HL-60/S4 treated with retinoic acid at 250 ng/mL for 4 days and 3 days (cell line): ENCODE data around the gene ARRB1.
"Not testable (repeated sequence)": the region's sequence is repeated elsewhere in the genome, so short reads cannot be mapped to it uniquely, and the experiment has no call there.

Experiments
- in situ Hi-C: fragments of 300-500 bp; cut with MboI; formaldehyde crosslinking; loops from 2 replicates; pipeline ENCODE4 v1.7.0; 2022; ENCODE audit warnings: low sequenced_read_pairs

ARRB1 gene

DNA sequence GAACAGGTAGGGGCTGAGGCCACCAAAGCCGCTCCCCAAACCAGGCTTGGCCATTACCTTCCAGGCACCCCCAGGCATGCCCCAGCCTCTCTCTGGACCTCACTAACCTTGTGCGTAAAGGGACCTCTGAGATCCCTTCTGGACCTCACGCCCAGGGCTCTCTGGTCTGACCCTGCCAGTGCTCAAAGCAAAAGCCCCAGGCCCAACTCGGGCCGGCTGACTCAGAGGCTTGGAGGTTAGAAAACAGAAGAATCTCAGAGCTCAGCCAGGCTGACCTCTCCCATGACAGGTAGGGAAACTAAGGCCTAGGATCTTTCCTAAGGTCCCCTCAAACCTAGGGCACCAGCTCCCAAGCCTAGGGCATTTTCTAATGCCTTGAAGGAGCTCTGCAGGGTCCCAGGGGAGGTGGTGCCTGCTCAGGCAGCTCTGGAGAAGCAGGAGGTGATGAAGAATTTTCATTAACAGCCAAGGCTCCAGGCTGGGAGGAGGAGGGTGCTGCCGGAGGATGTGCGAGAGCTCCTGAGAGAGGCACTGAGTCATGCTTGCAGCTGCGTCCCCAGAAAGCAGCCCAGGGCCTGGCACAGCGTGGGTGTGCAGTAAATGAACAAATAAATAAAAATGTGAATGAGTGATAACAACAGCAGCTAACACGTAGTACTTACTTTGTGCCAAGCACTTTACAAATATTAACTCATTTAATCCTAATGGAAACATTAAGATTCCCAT lies 25.6 kb downstream of the ARRB1 start:
- in situ Hi-C loops: no loop called here

DNA sequence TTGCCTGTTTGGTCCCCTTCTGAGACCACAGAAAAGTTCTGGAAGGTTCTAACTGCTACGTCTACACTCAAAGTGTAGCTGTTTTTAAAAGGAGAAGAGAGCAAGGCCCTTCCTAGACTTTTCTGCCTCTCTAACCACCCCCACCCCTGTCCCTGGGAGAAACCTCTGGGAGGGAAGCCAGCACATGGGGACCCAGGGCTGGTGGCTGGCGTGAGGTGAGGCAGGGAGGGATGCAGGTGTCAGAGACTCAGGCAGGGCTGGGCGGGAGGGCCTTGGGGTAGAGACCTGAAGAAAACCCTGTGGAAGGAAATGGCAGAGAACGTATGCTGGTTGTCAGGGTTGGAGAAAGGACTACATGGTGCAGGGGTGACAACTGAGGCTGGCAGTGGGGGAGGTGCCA lies 26.7 kb downstream of the ARRB1 start:
- in situ Hi-C loops: no loop called here

DNA sequence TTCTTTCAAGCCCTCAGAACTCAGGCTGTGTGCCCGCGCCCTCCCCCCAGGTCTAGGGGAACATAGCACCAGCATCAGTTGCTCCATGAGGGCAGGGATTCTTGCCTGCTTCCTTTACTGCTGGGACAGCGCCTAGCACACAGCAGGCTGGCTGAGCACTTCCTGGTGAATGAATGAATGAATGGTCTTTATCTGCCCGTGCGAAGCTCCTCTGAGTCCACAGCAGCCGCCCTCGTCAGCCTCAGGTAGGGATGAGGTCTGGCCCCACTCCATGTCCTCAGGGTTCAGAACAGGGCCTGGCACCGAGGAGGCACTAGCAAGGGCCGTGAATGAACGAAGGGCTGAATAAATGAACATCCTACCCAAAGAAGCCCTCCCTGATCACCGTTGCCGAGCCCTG lies 27.3 kb downstream of the ARRB1 start:
- in situ Hi-C loops: no loop called here

DNA sequence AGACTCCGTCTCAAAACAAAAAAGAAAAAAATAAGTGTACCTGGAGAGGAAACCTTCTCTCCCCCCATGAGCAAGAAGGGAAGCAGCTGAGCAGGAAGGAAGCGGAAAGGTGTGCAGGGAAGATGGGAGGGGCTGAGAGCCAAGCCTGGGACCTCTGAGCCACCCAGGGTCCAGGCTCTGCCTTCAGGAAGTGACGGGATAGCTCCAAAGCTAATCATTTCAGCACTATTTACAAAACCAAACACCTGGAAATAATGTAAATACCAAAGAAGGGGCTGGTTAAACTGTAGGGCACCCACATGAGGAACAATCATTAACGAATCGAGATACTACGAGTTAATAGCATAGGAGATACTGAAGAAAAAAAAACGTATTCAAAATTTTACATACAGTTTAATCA lies 27.9 kb downstream of the ARRB1 start:
- in situ Hi-C loops: no loop called here

DNA sequence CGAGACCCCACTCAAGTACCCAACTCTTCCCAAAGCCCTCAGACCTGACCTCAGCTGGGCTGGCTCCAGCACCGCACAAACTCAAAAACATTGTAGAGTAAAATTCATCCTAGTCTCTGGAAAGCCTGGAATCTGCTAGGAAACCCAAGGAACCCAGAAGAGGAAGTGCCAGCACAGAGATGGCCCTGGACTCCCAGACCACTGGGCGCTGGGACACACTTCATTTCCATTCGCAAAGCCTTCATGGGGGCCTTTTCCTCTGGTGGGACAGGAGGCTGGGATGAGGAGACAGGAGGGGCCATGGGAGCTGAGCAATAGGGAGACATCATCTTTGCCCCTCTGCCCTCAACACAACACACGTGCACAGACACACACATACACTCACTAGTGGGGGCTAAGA lies 30.8 kb downstream of the ARRB1 start:
- in situ Hi-C loops: no loop called here

DNA sequence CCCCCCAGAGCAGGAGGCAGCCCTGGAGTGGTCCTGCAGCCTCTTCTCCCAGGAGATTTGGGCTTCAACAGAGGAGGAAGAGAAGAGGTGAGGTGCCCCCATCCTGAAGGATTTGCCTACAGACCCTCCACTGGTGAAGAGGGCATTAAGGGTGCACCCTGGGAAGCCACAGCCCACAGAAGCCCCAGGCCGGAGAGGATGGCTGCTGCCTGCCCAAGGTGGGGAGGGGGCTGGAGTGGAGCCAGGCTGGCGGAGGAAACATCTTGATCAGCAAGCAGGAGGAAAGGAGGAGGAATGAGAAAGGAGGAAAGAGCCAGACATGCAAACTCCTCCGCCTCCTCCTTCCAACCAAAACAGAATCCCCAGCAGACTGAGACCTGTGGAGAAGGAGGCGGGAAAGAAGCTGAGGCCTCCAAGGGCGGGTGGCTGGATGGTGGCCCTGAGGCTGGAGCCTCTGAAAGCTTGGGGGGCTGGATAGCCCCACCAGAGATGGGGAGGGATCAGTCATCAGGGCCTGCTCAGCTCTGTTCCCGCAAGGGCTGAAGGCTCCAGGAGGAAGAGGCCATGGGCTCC lies 31.3 kb downstream of the ARRB1 start:
- in situ Hi-C loops: no loop called here

DNA sequence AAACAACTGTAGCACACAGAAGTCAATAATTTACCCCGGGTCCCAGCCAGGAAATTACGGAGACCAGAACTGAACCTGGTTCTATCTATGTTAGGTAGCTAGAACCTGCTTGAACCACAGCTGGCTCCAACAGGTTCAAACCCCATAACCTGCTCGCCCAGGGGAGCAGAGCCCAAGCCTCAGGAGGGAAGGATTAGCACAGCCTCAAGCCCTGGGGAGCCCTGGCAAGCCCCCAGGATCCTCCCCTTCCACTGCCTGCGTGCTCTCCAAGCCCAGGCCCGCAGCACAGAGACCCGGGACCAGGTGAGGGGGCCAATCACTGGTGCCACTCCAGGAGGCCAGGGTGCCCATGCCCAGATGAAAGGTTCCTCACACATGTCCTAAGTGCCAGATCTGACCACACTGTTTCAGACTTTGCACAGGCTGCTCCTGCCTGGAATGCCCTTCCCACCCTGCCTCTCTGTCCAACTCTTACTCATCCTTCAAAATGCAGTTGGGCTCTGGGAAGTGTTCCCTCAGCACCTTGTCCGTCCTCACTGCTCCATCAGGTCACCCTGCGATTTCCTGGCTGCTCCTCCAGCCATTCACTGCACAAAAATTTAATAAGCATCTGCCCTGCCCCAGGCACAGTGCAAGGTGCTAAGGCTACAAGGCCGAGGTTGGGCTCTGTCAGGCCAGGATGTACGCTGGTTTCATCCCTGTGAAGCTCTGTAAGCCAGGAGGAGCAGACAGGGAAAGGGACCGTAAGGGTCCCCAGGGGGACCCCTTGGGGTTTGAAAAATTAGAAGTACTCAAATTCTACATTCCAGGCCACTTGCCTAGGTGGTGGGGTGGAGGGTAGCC lies 32.2 kb downstream of the ARRB1 start:
- in situ Hi-C loops: no loop called here

DNA sequence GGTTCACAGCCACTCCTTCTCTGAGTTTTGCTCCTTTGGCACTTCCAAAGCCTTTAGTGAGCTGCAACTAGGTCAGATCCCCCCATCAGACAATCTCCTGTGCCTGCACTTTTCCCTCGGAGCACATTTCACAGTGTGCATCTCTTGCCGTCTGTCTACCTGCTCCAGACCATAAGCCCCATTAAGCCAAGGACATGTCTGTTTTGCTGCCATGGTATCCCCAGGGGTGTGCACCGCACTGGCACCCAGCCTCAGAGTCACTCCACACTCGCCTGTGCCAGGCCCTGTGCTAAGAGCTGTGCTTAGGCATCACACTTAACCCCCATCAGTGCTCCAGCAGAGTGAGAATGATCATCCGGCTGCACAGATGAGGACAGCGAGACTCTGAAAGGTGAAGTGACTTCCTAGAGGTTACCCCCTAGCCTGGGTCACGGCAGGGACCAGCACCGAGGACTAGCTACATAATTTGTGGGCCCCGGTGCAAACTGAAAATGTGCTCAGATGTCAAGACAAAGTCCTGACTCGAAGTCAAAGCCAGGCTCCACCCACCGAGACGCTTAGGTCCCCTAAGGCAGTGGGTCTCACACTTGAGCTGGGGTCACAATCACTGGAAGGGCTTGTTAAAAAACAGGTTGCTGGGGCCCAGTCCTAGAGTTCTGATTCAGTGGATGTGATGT lies 33.9 kb downstream of the ARRB1 start:
- in situ Hi-C loops: no loop called here

DNA sequence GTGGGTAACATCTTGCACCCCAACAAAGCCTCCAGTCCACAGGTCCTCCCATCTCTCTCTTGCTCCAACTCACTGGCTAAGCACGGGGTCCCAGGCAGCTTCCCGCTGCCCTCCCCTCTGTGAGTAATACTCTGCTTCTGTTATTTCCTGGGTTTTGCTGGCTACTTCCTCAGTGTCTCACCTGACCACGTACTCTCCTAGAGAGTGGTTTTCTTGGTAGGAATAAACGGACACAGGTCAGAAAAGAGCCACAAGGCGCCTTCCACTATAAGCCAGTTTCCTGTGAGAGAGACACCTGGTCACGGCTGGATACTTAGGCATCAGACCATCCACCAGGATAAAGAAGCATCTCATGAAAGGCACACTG lies 36.0 kb downstream of the ARRB1 start:
- in situ Hi-C loops: no loop called here

DNA sequence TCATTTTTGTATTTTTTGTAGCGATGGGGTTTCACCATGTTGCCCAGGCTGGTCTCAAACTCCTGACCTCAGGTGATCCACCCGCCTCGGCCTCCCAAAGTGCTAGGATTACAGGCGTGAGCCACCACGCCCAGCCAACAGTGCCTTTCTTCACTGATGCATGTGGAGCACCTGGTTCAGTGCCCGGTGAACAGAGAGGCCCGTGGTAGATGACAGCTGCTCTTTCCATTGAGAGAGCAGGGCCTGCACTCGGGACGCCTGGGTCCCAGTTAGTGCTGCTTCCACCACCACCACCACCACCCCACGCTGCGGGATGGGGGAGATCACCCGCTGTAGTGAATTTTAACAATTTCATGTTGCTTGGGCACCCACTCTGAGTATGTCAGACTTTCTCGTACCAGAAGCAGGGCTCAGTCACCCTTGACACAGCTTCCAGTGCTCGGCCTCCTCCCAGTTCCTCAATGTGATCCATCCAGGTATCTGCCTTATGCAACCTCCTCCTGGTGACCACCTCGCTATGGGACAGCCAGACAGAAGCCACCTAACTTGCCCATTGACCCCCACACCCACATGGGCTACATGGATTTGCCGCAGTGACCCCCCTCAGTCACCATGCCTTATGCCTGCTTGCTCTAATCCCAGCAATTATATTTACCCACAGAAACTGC lies 36.6 kb downstream of the ARRB1 start:
- in situ Hi-C loops: no loop called here

DNA sequence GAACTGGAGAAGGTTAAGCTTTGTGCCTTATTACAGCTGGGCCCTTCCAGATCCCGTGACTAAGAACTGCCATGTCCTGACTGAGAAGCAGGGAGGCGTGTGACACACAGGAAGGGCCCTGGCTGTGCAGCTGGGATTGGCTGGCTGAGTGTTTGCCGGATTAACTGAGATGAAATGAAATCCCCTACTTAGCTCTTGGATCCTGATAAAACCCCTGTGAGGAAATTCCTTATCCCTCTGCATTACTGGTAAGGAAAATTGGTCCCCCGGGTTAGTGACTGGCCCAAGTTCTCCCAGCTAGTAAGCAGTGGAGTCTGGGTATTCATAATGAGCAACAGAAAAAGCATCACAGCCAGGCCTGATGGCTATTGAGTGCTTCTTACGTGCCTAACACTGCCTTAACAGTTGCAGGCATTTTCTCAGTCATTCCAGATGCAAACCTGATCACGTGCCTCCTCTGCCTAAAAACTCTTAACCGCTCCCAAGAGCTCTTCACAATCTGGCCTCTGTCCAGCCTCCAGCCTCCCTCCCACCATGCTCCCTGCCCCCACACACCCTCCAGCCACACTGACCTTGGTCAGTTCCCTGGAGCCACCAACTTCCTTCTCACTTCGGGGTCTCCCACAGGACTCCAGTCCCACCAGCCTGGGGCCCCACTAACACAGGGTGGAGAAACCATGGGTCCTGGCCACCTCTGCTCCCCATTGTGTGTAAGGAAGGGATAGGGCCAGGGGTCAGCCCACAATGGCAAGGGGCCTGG lies 37.8 kb downstream of the ARRB1 start:
- in situ Hi-C loops: no loop called here

DNA sequence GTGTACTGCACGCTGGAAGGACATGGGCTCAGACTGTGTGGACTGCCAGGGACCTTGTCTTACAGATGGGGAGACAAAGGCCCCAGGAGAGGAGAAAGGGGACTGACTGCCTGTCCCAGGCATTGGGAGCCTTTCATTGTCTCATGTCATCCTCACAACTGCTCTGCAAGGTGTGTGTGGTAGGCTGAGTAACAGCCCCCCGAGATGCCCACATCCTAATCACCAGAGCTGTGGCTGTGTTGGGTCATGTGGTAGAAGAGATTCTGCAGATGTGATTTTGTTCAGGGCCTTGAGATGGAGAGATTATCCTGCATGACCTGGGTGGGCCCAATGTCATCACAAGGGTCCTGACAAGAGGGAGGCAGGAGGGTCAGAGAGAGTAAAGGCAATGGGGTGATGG lies 39.1 kb downstream of the ARRB1 start:
- in situ Hi-C loops: no loop called here

DNA sequence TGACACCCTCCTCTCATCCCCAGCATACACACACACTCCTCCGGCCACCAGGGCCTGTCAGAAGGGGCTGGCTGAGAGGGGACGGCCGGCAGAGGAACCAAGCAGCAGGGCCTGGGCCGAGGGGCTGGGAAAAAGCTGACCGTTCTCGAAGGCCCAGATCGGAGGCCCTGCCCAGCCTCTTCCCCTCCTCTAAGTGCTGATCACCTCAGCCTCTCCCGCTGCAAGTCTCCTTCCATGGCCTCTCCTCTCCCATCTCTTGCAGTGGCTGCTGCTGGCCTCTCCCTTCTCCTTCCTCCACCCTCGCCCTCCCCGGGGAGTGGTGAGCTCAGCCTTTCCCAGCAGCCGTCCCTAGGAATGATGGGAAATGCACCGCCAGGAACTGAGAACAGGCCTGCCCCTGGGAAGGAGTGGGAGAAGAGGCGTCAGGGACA lies 39.6 kb downstream of the ARRB1 start:
- in situ Hi-C loops: no loop called here

DNA sequence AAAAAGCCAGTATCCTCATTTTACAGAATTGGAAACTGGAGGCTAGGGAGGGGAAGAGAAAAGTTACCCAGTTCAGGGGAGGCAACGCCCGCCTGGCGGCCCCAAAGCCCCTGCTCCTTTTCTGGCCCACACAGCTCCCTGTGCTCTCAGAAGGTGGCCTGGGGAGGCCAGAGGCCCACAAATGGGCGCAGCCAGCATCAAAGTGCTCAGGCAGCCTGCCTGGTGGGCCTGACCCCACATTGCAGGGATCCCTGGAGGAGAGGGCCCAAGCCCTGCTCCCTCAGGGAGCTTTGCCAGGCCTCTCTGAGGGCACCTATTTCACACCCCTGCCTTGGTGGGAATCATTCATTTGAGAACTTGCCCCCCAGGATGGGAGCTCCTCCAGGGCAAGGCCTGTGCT lies 42.5 kb downstream of the ARRB1 start:
- in situ Hi-C loops: no loop called here

DNA sequence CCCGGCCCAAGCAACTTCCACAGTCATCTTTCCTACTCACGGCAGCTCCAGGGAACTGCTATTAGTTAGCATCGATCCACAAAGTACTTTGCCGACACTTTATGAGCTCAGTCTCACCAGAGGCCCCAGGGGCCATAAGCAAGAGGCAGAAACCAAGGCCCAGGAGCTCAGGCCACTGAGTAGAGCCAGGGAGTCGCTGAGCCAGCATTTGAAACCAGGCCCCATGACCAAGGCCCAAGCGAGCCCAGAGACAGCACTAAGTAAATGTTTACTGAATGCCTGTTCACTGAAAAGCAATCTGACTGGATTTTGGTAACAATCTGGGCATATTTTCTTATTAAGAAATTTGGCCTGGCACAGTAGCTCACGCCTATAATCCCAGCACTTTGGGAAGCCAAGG lies 43.3 kb downstream of the ARRB1 start:
- in situ Hi-C loops: no loop called here

DNA sequence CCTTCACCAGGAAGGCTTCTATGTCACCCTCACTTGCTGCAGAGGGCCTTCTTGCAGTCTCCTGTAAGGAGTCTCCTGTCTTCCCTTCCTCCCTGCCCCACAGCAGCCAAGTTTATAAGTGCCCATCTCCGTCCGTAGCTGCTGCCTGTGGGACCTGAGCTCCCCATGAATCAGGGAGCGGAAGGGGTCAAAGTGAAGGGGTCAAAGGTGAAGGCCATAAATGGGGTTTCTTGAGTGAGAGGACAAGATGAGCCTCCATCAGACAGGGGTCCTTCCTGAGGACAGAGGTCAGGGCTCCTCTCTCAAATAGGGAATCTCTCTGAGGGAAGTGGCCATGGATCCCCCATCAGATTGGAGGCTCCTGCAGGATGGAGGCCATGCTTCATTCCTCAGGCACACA lies 44.4 kb downstream of the ARRB1 start:
- in situ Hi-C loops: no loop called here

DNA sequence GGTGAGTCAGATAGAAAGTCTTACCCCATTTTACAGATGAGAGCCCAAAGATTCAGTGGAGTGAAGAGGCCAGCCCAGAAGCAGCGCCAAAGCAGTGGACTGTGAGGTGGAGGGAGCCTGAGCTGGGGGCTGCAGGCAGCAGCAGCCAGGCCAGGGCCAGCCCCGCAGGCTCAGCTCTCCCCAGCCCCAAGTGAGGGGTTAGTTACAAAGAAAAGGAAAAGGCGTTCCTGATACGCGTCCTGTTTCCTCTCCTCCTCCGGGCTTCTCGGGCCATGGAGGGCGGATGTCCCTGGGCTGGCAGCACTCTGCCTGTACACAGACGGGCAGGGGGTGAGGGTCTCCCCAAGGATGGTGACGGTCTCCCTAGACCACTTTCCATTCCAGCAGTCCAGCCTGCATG lies 44.9 kb downstream of the ARRB1 start:
- in situ Hi-C loops: no loop called here

DNA sequence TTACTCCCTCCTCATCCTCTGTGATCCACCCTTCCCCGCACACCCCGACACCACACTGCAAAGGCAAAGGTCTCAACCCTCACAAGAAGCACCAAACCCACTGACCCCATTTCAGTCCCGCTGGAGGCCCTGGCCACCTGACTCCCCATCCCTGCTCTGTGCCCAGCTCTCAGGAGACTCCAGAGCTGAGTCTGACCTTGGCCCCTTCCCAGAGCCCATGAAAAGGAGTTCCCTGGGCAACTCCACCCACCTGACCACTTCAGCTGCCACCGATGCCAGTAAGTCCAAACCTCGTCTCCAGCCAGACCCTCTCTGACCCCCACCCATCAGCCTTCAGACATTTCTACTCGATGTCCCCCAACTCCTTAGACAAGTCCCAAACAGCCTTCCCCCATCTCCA lies 45.5 kb downstream of the ARRB1 start:
- in situ Hi-C loops: no loop called here

DNA sequence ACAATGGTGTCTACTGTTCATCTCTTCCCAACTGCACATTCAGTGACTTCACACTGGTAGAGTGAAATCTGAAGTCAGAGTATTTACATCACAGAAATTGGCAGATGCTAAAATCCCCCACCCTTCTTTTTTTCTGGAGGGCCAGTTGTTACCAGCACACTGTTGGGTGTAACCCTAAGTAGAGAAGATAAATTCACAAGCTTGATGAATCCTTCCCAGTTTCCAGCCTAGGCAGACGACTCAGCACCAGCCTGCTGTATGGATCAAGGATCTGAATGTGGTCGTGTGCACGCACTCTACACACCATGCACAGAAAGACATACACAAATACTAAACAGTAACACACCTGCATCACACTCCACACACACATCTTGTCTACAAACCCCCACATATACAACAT lies 46.0 kb downstream of the ARRB1 start:
- in situ Hi-C loops: no loop called here

DNA sequence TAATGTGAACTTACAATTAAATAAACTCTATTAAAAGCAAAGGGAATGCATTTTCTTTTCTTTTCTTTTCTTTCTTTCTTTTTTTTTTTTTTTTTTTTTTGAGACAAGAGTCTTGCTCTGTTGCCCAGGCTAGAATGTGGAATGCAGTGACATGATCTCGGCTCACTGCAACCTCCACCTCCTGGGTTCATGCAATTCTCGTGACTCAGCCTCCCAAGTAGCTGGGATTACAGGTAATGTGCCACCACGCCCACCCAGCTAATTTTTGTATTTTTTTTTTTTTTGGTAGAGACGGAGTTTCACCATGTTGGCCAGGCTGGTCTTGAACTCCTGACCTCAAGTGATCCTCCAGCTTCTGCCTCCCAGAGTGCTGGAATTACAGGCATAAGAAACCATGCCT lies 46.5 kb downstream of the ARRB1 start:
- in situ Hi-C loops: not testable (repeated sequence)
